Caco-2 (cell line): Measurements from ENCODE around the gene DPP10. TPM values are rescaled to one million over a fixed set of nuclear protein-coding genes. Genes with fewer than 3 reads are reported as not detected.

Experiments used
- BruUV-seq: library from RNA; stranded (reverse); fragments of 400-500 nt; replicated peaks from 2 replicates; lab custom pipeline; 2021; lab: Mats Ljungman, UMichigan
- CTCF ChIA-PET: fragments of 300-600 bp; sonication (Branson Sonifier 250); formaldehyde crosslinking; loops from one replicate; lab custom pipeline; 2022; ENCODE audit warnings: antibody characterized with exemption; lab: Charles Lee
- POLR2A ChIA-PET: fragments of 300-600 bp; sonication (Branson Sonifier 250); formaldehyde crosslinking; loops from one replicate; lab custom pipeline; 2022; ENCODE audit warnings: antibody characterized with exemption; lab: Charles Lee
- DNase-seq, 2 experiments: peaks; one replicate each; pipeline versions ENCODE4 v3.0.0 to v3.0.0-alpha.2; 2020 to 2022
- H3K27me3 ChIP-seq: replicated peaks from 2 replicates; pipeline ENCODE4 v1.6.0; 2011; ENCODE audit warnings: low read length; ENCODE audit not compliant: control insufficient read depth, insufficient read depth
- H3K36me3 ChIP-seq: 2 replicates; pipeline ENCODE4 v1.5.1; 2011; ENCODE audit warnings: low read length; ENCODE audit not compliant: control insufficient read depth, insufficient read depth
- H3K4me1 ChIP-seq: fragments of 250-450 bp; sonication (Bioruptor Pico); 2 replicates; pipeline ENCODE4 v1.5.1; 2020; ENCODE audit warnings: mild to moderate bottlenecking
- H3K4me3 ChIP-seq: 2 replicates; pipeline ENCODE4 v1.5.1; 2011; ENCODE audit warnings: low read depth, mild to moderate bottlenecking, control low read depth, low read length
- H3K9me3 ChIP-seq: fragments of 250-450 bp; sonication (Bioruptor Pico); 2 replicates; pipeline ENCODE4 v1.5.1; 2020; ENCODE audit warnings: mild to moderate bottlenecking, moderate library complexity
- H3K27ac Mint-ChIP-seq: one replicate; pipeline ENCODE4 v1.8.0; 2022; ENCODE audit warnings: mixed read lengths; ENCODE audit not compliant: unreplicated experiment
- H3K27me3 Mint-ChIP-seq: one replicate; pipeline ENCODE4 v1.8.0; 2022; ENCODE audit warnings: mixed read lengths; ENCODE audit not compliant: insufficient read depth, unreplicated experiment
- H3K36me3 Mint-ChIP-seq: one replicate; pipeline ENCODE4 v1.8.0; 2022; ENCODE audit warnings: mild to moderate bottlenecking, mixed read lengths; ENCODE audit not compliant: insufficient read depth, unreplicated experiment
- H3K4me1 Mint-ChIP-seq: one replicate; pipeline ENCODE4 v1.8.0; 2022; ENCODE audit warnings: low read depth, mixed read lengths; ENCODE audit not compliant: unreplicated experiment
- H3K4me3 Mint-ChIP-seq: one replicate; pipeline ENCODE4 v1.8.0; 2022; ENCODE audit warnings: mild to moderate bottlenecking, moderate library complexity, mixed read lengths; ENCODE audit not compliant: unreplicated experiment
- H3K9me3 Mint-ChIP-seq: one replicate; pipeline ENCODE4 v1.8.0; 2022; ENCODE audit warnings: mixed read lengths; ENCODE audit not compliant: unreplicated experiment
- CTCF ChIP-seq, 2 experiments: fragments of 200-600 bp in 1 of 2; IDR thresholded peaks; 1 replicate in 1 of 2; 2 replicates in 1 of 2; pipeline versions ENCODE4 v1.5.1 to v1.8.0; 2011 to 2022; ENCODE audit warnings: antibody characterized with exemption in 1 of 2, control low read depth in 1 of 2, inconsistent platforms in 1 of 2, low read depth in 1 of 2, low read length in 1 of 2, mild to moderate bottlenecking in 1 of 2, moderate library complexity in 1 of 2; ENCODE audit not compliant: insufficient read depth in 1 of 2, severe bottlenecking in 1 of 2, unreplicated experiment in 1 of 2
- intact Hi-C: fragments of 100-400 bp; cut with micrococcal nuclease; formaldehyde crosslinking; loops from one replicate; pipeline ENCODE4 v1.10.0; 2022; ENCODE audit not compliant: unreplicated experiment
- total RNA-seq: library from RNA; stranded (reverse); gene quantifications from 2 replicates; pipeline ENCODE4 v1.2.3, GENCODE V29; 2022

The DPP10 gene
- total RNA-seq, 1 experiment from 2014 or later = not detected

- intact Hi-C loops = no loop called here
- Mint-ChIP-seq H3K4me1 (no peaks in the 10 kb centered on the region), H3K27ac (no peak overlapping the region), H3K4me3 (no peak overlapping the region), H3K36me3 (no peaks in the 10 kb centered on the region), H3K9me3 (no peaks in the 10 kb centered on the region), H3K27me3 (peaks cover 3% of the 10 kb centered on the region)
- ChIA-PET CTCF (no interaction called here), POLR2A (no interaction called here)
- no peak for TF ChIP-seq CTCF (IDR thresholded peaks at IDR 0.05; ENCODE audit: insufficient read depth in 1 of 2, low read depth in 1 of 2, low read length in 1 of 2, severe bottlenecking in 1 of 2, unreplicated experiment in 1 of 2)
- BruUV-seq = no TSS peak
- Histone ChIP-seq H3K27me3 (no peaks in the 10 kb centered on the region), H3K4me3 (no peak overlapping the region), H3K4me1 (no peaks in the 10 kb centered on the region), H3K9me3 (no peaks in the 10 kb centered on the region), H3K36me3 (no peaks in the 10 kb centered on the region)
- DNase-seq = no peak
Measured at GRCh38 chr2:114472246-114472645, 29.8 kb downstream of the DPP10 start.

- DNase-seq = no peak
- H3K4me1 ChIP-seq = no peaks in the 10 kb centered on the region
- H3K9me3 ChIP-seq = no peaks in the 10 kb centered on the region
- no peak overlapping the region for H3K4me3 Mint-ChIP-seq
- H3K27ac Mint-ChIP-seq = no peak overlapping the region
- no peaks in the 10 kb centered on the region for H3K36me3 Mint-ChIP-seq
- H3K27me3 Mint-ChIP-seq = peaks cover 3% of the 10 kb centered on the region
- BruUV-seq = no TSS peak
- no peaks in the 10 kb centered on the region for H3K36me3 ChIP-seq
- no peaks in the 10 kb centered on the region for H3K4me1 Mint-ChIP-seq
- intact Hi-C loops = no loop called here
- CTCF ChIA-PET = no interaction called here
- POLR2A ChIA-PET = no interaction called here
- no peak overlapping the region for H3K4me3 ChIP-seq
- no peaks in the 10 kb centered on the region for H3K27me3 ChIP-seq
- TF ChIP-seq CTCF (IDR thresholded peaks at IDR 0.05; ENCODE audit: insufficient read depth in 1 of 2, low read depth in 1 of 2, low read length in 1 of 2, severe bottlenecking in 1 of 2, unreplicated experiment in 1 of 2) = no peak
- no peaks in the 10 kb centered on the region for H3K9me3 Mint-ChIP-seq
Measured at GRCh38 chr2:114472726-114473125, 30.3 kb downstream of the DPP10 start.

- Mint-ChIP-seq H3K36me3 (no peaks in the 10 kb centered on the region), H3K9me3 (no peaks in the 10 kb centered on the region), H3K27ac (no peak overlapping the region), H3K27me3 (no peaks in the 10 kb centered on the region), H3K4me3 (no peak overlapping the region), H3K4me1 (no peaks in the 10 kb centered on the region)
- no peak overlapping the region for H3K4me3 ChIP-seq
- ChIA-PET POLR2A (no interaction called here), CTCF (interaction anchor here (1.7 kb wide), 1 partner anchor 62 kb away, joined by 7 read pairs; no protein-coding TSS in a partner anchor)
- TF ChIP-seq CTCF (IDR thresholded peaks at IDR 0.05; ENCODE audit: insufficient read depth in 1 of 2, low read depth in 1 of 2, low read length in 1 of 2, severe bottlenecking in 1 of 2, unreplicated experiment in 1 of 2) = no peak
- no peaks in the 10 kb centered on the region for H3K4me1 ChIP-seq
- intact Hi-C loops = no loop called here
- no peaks in the 10 kb centered on the region for H3K9me3 ChIP-seq
- DNase-seq = no peak
- no peaks in the 10 kb centered on the region for H3K36me3 ChIP-seq
- no TSS peak for BruUV-seq
- H3K27me3 ChIP-seq = no peaks in the 10 kb centered on the region
Measured at GRCh38 chr2:114488841-114489530, 46.5 kb downstream of the DPP10 start.
